MM.1S (cell line): Measurements from ENCODE around the gene TBCA.

Experiments used
- CTCF ChIP-seq: fragments of 300-600 bp; sonication (generic); IDR thresholded peaks from 2 replicates; pipeline ENCODE4 v1.5.1; 2016; ENCODE audit warnings: antibody characterized with exemption, low read length, mixed read lengths
- EZH2 ChIP-seq: fragments of 300-600 bp; sonication (generic); optimal IDR thresholded peaks from 2 replicates; pipeline ENCODE3; 2017; ENCODE audit warnings: low read depth, mild to moderate bottlenecking, antibody characterized with exemption, low read length, mixed read lengths
- EZH2phosphoT487 ChIP-seq: fragments of 300-600 bp; sonication (generic); IDR thresholded peaks from 2 replicates; pipeline ENCODE4 v1.6.1; 2018; ENCODE audit warnings: antibody characterized with exemption, low read length

GRCh38 chr5:77719666-77720363, 56.3 kb downstream of the TBCA start:
- TF ChIP-seq CTCF (no peak), EZH2 (no peak), EZH2phosphoT487 (no peak)
